Stimulated activated CD8-positive, alpha-beta memory T cell treated with anti-CD3 and anti-CD28 coated beads, Interleukin-12 subunit alpha, Interleukin-12 subunit beta, amount 100 ng/mL, for 4 hours (primary cell): Measurements from ENCODE around the gene SACS.

ENCODE experiments used
- DNase-seq: peaks from one replicate; pipeline ENCODE4 v3.0.0-alpha.2; 2020; ENCODE audit warnings: low read depth

SACS gene

DNA sequence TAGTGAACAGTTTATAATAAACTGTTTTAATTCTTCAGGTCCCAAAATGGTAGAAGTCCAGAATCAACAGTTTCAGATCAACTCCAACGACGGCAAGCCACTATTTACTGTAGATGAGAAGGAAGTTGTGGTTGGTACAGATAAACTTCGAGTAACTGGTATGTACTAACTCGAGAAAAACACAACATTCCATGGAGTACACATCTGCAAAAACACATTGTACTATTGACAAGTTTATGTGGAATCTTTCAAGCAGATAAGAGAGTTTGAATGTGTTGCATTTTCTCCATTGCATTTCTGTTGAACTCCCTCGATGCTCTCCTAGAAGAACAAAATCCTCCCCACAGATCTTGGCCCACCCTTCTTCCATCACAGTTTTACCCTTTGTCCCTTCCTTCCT, 154.2 kb downstream of the SACS start:
- no peak for DNase-seq
